ENCODE results near the gene GDF7.

Gene GDF7

DNA sequence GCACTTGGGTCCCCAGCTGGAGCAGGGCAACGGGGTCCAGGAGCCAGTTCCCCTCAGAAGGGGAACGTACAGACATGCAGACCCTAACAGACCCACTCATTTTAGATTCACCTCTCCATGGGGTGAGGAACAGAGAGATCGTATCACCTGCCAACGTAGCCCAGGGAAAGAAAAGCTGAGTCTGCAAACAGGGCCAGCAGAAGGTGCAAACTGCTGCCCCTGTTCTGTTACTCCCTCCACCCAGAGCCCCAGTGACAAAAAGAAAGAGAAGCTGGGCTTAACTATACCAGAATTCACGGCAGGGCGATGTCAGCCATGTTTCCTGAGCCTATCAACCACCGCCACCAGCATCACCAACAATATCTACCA, 15.2 kb upstream of the GDF7 start:
- TF ChIP-seq, protein P1, sequence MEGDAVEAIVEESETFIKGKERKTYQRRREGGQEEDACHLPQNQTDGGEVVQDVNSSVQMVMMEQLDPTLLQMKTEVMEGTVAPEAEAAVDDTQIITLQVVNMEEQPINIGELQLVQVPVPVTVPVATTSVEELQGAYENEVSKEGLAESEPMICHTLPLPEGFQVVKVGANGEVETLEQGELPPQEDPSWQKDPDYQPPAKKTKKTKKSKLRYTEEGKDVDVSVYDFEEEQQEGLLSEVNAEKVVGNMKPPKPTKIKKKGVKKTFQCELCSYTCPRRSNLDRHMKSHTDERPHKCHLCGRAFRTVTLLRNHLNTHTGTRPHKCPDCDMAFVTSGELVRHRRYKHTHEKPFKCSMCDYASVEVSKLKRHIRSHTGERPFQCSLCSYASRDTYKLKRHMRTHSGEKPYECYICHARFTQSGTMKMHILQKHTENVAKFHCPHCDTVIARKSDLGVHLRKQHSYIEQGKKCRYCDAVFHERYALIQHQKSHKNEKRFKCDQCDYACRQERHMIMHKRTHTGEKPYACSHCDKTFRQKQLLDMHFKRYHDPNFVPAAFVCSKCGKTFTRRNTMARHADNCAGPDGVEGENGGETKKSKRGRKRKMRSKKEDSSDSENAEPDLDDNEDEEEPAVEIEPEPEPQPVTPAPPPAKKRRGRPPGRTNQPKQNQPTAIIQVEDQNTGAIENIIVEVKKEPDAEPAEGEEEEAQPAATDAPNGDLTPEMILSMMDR (IDR thresholded peaks at IDR 0.05; ENCODE audit: low read depth, low read length): no peak
- peak overlapping the region; percentile 84 for H3K4me3 ChIP-seq (ENCODE audit: low read depth, low read length)
- DNase-seq (ENCODE audit: low read depth, low spot score): no peak
- in situ Hi-C loops (cut with HindIII; ENCODE audit: low sequenced_read_pairs): no loop called here

GRCh38 chr2:20652141-20652540, 14.8 kb upstream of the GDF7 start:
- no peak overlapping the region for H3K4me3 ChIP-seq (ENCODE audit: low read depth, low read length)
- TF ChIP-seq, protein P1 (IDR thresholded peaks at IDR 0.05; ENCODE audit: low read depth, low read length): no peak
- no peak for DNase-seq (ENCODE audit: low read depth, low spot score)
- in situ Hi-C loops (cut with HindIII; ENCODE audit: low sequenced_read_pairs): no loop called here

GRCh38 chr2:20652673-20653575, 14.0 kb upstream of the GDF7 start:
- in situ Hi-C loops (cut with HindIII; ENCODE audit: low sequenced_read_pairs): no loop called here
- TF ChIP-seq, protein P1 (IDR thresholded peaks at IDR 0.05; ENCODE audit: low read depth, low read length): no peak
- H3K4me3 ChIP-seq (ENCODE audit: low read depth, low read length): no peak overlapping the region
- DNase-seq (ENCODE audit: low read depth, low spot score): no peak

GRCh38 chr2:20653695-20654534, 13.0 kb upstream of the GDF7 start:
- no peak for DNase-seq (ENCODE audit: low read depth, low spot score)
- no peak overlapping the region for H3K4me3 ChIP-seq (ENCODE audit: low read depth, low read length)
- in situ Hi-C loops (cut with HindIII; ENCODE audit: low sequenced_read_pairs): no loop called here
- TF ChIP-seq, protein P1 (IDR thresholded peaks at IDR 0.05; ENCODE audit: low read depth, low read length): no peak

GRCh38 chr2:20654535-20654813, 12.5 kb upstream of the GDF7 start:
- no peak overlapping the region for H3K4me3 ChIP-seq (ENCODE audit: low read depth, low read length)
- TF ChIP-seq, protein P1 (IDR thresholded peaks at IDR 0.05; ENCODE audit: low read depth, low read length): no peak
- in situ Hi-C loops (cut with HindIII; ENCODE audit: low sequenced_read_pairs): no loop called here
- no peak for DNase-seq (ENCODE audit: low read depth, low spot score)

- no peak for DNase-seq (ENCODE audit: low read depth, low spot score)
- no peak overlapping the region for H3K4me3 ChIP-seq (ENCODE audit: low read depth, low read length)
- TF ChIP-seq, protein P1 (IDR thresholded peaks at IDR 0.05; ENCODE audit: low read depth, low read length): no peak
- in situ Hi-C loops (cut with HindIII; ENCODE audit: low sequenced_read_pairs): no loop called here
Observed at GRCh38 chr2:20656561-20656960, 10.4 kb upstream of the GDF7 start.

Measured in astrocyte of the spinal cord (primary cell).